Ectodermal cell (in vitro differentiated cells): ENCODE results near the gene NOD2.

Experiments
- H3K27ac ChIP-seq: 2 replicates; pipeline ENCODE4 v1.7.0; 2013; ENCODE audit warnings: mild to moderate bottlenecking, low read depth, low read length; ENCODE audit not compliant: insufficient read depth, poor library complexity, severe bottlenecking
- H3K27me3 ChIP-seq: 2 replicates; pipeline ENCODE4 v1.7.0; 2013; ENCODE audit warnings: mild to moderate bottlenecking, low read length; ENCODE audit not compliant: insufficient read depth, control insufficient read depth, poor library complexity, severe bottlenecking
- H3K36me3 ChIP-seq: one replicate; pipeline ENCODE4 v1.7.0; 2013; ENCODE audit warnings: low read length; ENCODE audit not compliant: control insufficient read depth, insufficient read depth
- H3K4me1 ChIP-seq: one replicate; pipeline ENCODE4 v1.7.0; 2013; ENCODE audit warnings: low read length; ENCODE audit not compliant: control insufficient read depth, insufficient read depth
- H3K4me3 ChIP-seq: 2 replicates; pipeline ENCODE4 v1.7.0; 2013; ENCODE audit warnings: low read depth, low read length, control low read depth; ENCODE audit not compliant: insufficient read depth
- H3K9me3 ChIP-seq: 2 replicates; pipeline ENCODE4 v1.7.0; 2013; ENCODE audit warnings: mild to moderate bottlenecking, low read length, moderate library complexity; ENCODE audit not compliant: control insufficient read depth
- WGBS, 2 experiments: methylation state at CpG; one replicate each; pipeline ENCODE4 v1.1.7; 2013; ENCODE audit warnings: missing lambda C conversion rate in 2 of 2; 5-methylcytosine and 5-hydroxymethylcytosine counted together

Gene NOD2

GRCh38 chr16:50704245-50704644, 10.8 kb downstream of the NOD2 start:
- 80% methylated on average over 1 of the region's 1 CpG; no CpG with 5 or more reads in 1 of the 2 experiments for WGBS, 2 experiments
- Histone ChIP-seq H3K9me3 (no peaks in the 10 kb centered on the region), H3K4me3 (no peak overlapping the region), H3K36me3 (no peaks in the 10 kb centered on the region), H3K27me3 (no peaks in the 10 kb centered on the region), H3K4me1 (no peaks in the 10 kb centered on the region), H3K27ac (no peak overlapping the region)

- 90 to 91% methylated on average over 5 of the region's 5 CpGs for WGBS, 2 experiments
- H3K4me1 ChIP-seq = no peaks in the 10 kb centered on the region
- H3K9me3 ChIP-seq = no peaks in the 10 kb centered on the region
- no peaks in the 10 kb centered on the region for H3K27me3 ChIP-seq
- H3K36me3 ChIP-seq = no peaks in the 10 kb centered on the region
- H3K4me3 ChIP-seq = no peak overlapping the region
- no peak overlapping the region for H3K27ac ChIP-seq
Observed at GRCh38 chr16:50705436-50706110, 12.2 kb downstream of the NOD2 start.

- Histone ChIP-seq H3K4me1 (no peaks in the 10 kb centered on the region), H3K9me3 (no peaks in the 10 kb centered on the region), H3K27me3 (no peaks in the 10 kb centered on the region), H3K4me3 (no peak overlapping the region), H3K36me3 (no peaks in the 10 kb centered on the region), H3K27ac (no peak overlapping the region)
- 69 to 73% methylated on average over 3 of the region's 3 CpGs for WGBS, 2 experiments
Observed at GRCh38 chr16:50706250-50706649, 12.8 kb downstream of the NOD2 start.

- Histone ChIP-seq H3K36me3 (no peaks in the 10 kb centered on the region), H3K4me3 (no peak overlapping the region), H3K4me1 (no peaks in the 10 kb centered on the region), H3K9me3 (no peaks in the 10 kb centered on the region), H3K27ac (no peak overlapping the region), H3K27me3 (no peaks in the 10 kb centered on the region)
- WGBS, 2 experiments = 92 to 94% methylated on average over 10 of the region's 10 CpGs
Observed at GRCh38 chr16:50708373-50709060, 15.1 kb downstream of the NOD2 start.

GRCh38 chr16:50709061-50709684, 15.8 kb downstream of the NOD2 start:
- Histone ChIP-seq H3K4me3 (no peak overlapping the region), H3K27me3 (no peaks in the 10 kb centered on the region), H3K9me3 (no peaks in the 10 kb centered on the region), H3K4me1 (no peaks in the 10 kb centered on the region), H3K27ac (no peak overlapping the region), H3K36me3 (no peaks in the 10 kb centered on the region)
- 89 to 92% methylated on average over 8 of the region's 8 CpGs for whole genome bisulfite sequencing, 2 experiments

- no peaks in the 10 kb centered on the region for H3K36me3 ChIP-seq
- no peak overlapping the region for H3K4me3 ChIP-seq
- no peaks in the 10 kb centered on the region for H3K9me3 ChIP-seq
- H3K4me1 ChIP-seq = no peaks in the 10 kb centered on the region
- 89 to 92% methylated on average over 5 of the region's 5 CpGs for WGBS, 2 experiments
- no peak overlapping the region for H3K27ac ChIP-seq
- no peaks in the 10 kb centered on the region for H3K27me3 ChIP-seq
Observed at GRCh38 chr16:50709980-50710379, 16.6 kb downstream of the NOD2 start.

- Histone ChIP-seq H3K27me3 (no peaks in the 10 kb centered on the region), H3K4me1 (no peaks in the 10 kb centered on the region), H3K27ac (no peak overlapping the region), H3K9me3 (no peaks in the 10 kb centered on the region), H3K36me3 (no peaks in the 10 kb centered on the region), H3K4me3 (no peak overlapping the region)
- 92 to 96% methylated on average over 21 of the region's 21 CpGs for WGBS, 2 experiments
Observed at GRCh38 chr16:50711040-50711439, 17.6 kb downstream of the NOD2 start.

GRCh38 chr16:50711862-50712559, 18.6 kb downstream of the NOD2 start:
- H3K27me3 ChIP-seq = no peaks in the 10 kb centered on the region
- no peak overlapping the region for H3K4me3 ChIP-seq
- H3K27ac ChIP-seq = no peak overlapping the region
- no peaks in the 10 kb centered on the region for H3K4me1 ChIP-seq
- no peaks in the 10 kb centered on the region for H3K36me3 ChIP-seq
- 95% methylated on average over 25 of the region's 25 CpGs for WGBS, 2 experiments
- no peaks in the 10 kb centered on the region for H3K9me3 ChIP-seq

GRCh38 chr16:50712560-50712898, 19.1 kb downstream of the NOD2 start:
- Histone ChIP-seq H3K4me3 (no peak overlapping the region), H3K27ac (no peak overlapping the region), H3K9me3 (no peaks in the 10 kb centered on the region), H3K36me3 (no peaks in the 10 kb centered on the region), H3K27me3 (no peaks in the 10 kb centered on the region), H3K4me1 (no peaks in the 10 kb centered on the region)
- WGBS, 2 experiments = 88 to 94% methylated on average over 3 of the region's 3 CpGs

- Histone ChIP-seq H3K4me3 (no peak overlapping the region), H3K9me3 (no peaks in the 10 kb centered on the region), H3K4me1 (no peaks in the 10 kb centered on the region), H3K36me3 (no peaks in the 10 kb centered on the region), H3K27ac (no peak overlapping the region), H3K27me3 (no peaks in the 10 kb centered on the region)
- 87 to 91% methylated on average over 4 of the region's 4 CpGs for WGBS, 2 experiments
Observed at GRCh38 chr16:50712956-50713355, 19.6 kb downstream of the NOD2 start.
